KOPT-K1 (cell line): ENCODE measurements around the gene ARL3.

Source experiments
- H3K27ac ChIP-seq: fragments of 200-600 bp; sonication (generic); 2 replicates; pipeline ENCODE4 v1.5.1; 2016; ENCODE audit warnings: antibody characterized with exemption, mild to moderate bottlenecking, low read depth, low read length; ENCODE audit not compliant: poor library complexity, severe bottlenecking
- H3K36me3 ChIP-seq: fragments of 200-600 bp; sonication (generic); 2 replicates; pipeline ENCODE4 v1.5.1; 2017; ENCODE audit warnings: antibody characterized with exemption, mild to moderate bottlenecking, low read length, moderate library complexity; ENCODE audit not compliant: insufficient read depth
- H3K9me3 ChIP-seq: fragments of 200-600 bp; sonication (generic); 2 replicates; pipeline ENCODE4 v1.5.1; 2017; ENCODE audit warnings: antibody characterized with exemption, low read length, mild to moderate bottlenecking; ENCODE audit not compliant: insufficient read depth, poor library complexity, severe bottlenecking

Gene ARL3

GRCh38 chr10:102624094-102624493 is 90.1 kb downstream of the ARL3 start:
- Histone ChIP-seq H3K27ac (no peak overlapping the region), H3K9me3 (peaks cover 7% of the 10 kb centered on the region), H3K36me3 (no peaks in the 10 kb centered on the region; the same call in none of the 2 replicates)
